ENCODE data around the gene MMP25. TPM values are rescaled to one million over a fixed set of nuclear protein-coding genes. Genes with fewer than 3 reads are reported as not detected.

MMP25 gene
- total and polyA plus RNA-seq, 10 of the 15 experiments (the other 5 are each of a cell fraction or from before 2014, with no cell fraction given), result 0.03 to 0.36 (median 0.13) TPM; not detected in 1

- no peak overlapping the region for H2AFZ ChIP-seq (ENCODE audit: control insufficient read depth, low read depth, low read length)
- no peaks in the 10 kb centered on the region for H3K9me3 ChIP-seq (replicated peaks; ENCODE audit: control insufficient read depth, insufficient read depth, low read length)
- peaks cover 12% of the 10 kb centered on the region for H3K4me1 ChIP-seq (ENCODE audit: control insufficient read depth, insufficient read depth, low read length)
- H3K4me2 ChIP-seq (ENCODE audit: control insufficient read depth, insufficient read depth), result no peak overlapping the region
- FAIRE-seq, result no peak
- no peak overlapping the region for H3K9ac ChIP-seq (ENCODE audit: control insufficient read depth, insufficient read depth, low read length)
- peaks cover 4 to 7% of the 10 kb centered on the region in 2 experiments; a peak in 3 of 4 replicates for H3K36me3 ChIP-seq (ENCODE audit: control insufficient read depth in 2 of 2, insufficient read depth in 2 of 2, low read length in 1 of 2)
- TF ChIP-seq STAT3 (IDR thresholded peaks at IDR 0.05; ENCODE audit: low read depth, low read length), result no peak
- TF ChIP-seq EP300 (IDR thresholded peaks at IDR 0.05; ENCODE audit: borderline replicate concordance in 1 of 2, control insufficient read depth in 1 of 2, low read depth in 2 of 2, low read length in 2 of 2), result no peak
- no peak for TF ChIP-seq NR2F1 (conservative IDR thresholded peaks at IDR 0.05)
- TF ChIP-seq CBX3 (IDR thresholded peaks at IDR 0.05; ENCODE audit: borderline replicate concordance, low read depth), result no peak
- no peak for TF ChIP-seq SIX5 (IDR thresholded peaks at IDR 0.05; ENCODE audit: low read depth, low read length, severe bottlenecking)
- TF ChIP-seq ELK1 (IDR thresholded peaks at IDR 0.05; ENCODE audit: low read depth, low read length), result no peak
- TF ChIP-seq JUND (IDR thresholded peaks at IDR 0.05; ENCODE audit: low read depth, low read length), result no peak
- TF ChIP-seq NR2C1 (IDR thresholded peaks at IDR 0.05), result no peak
- no peak for TF ChIP-seq BMI1 (IDR thresholded peaks at IDR 0.05; ENCODE audit: borderline replicate concordance)
- TF ChIP-seq FOXK2 (IDR thresholded peaks at IDR 0.05), result no peak
- no peak for TF ChIP-seq SUZ12 (IDR thresholded peaks at IDR 0.05; ENCODE audit: unreplicated experiment)
- TF ChIP-seq IRF4 (IDR thresholded peaks at IDR 0.05; ENCODE audit: low read depth, low read length), result no peak
- TF ChIP-seq RUNX3 (IDR thresholded peaks at IDR 0.05; ENCODE audit: low read length), result no peak
- no peak for TF ChIP-seq SIN3A (IDR thresholded peaks at IDR 0.05; ENCODE audit: low read depth, low read length)
- no peak for TF ChIP-seq JUNB (IDR thresholded peaks at IDR 0.05)
- no peak for TF ChIP-seq TCF7 (IDR thresholded peaks at IDR 0.05; ENCODE audit: borderline replicate concordance)
- TF ChIP-seq SUPT20H (IDR thresholded peaks at IDR 0.05; ENCODE audit: borderline replicate concordance, control insufficient read depth, low read depth, low read length), result no peak
- TF ChIP-seq RAD51 (IDR thresholded peaks at IDR 0.05), result no peak
- no peak for TF ChIP-seq EZH2 (IDR thresholded peaks at IDR 0.05; ENCODE audit: borderline replicate concordance, control insufficient read depth, low read depth, low read length)
- WGBS (ENCODE audit: insufficient coverage, insufficient replicate concordance, low lambda C conversion rate, missing lambda C conversion rate), result 92% methylated on average over 23 of the region's 24 CpGs
- no peak for DNase-seq (ENCODE audit: low read depth, low spot score)
- SMC1A ChIA-PET (ENCODE audit: uncharacterized antibody, unreplicated experiment), result interaction anchor here (1.1 to 10.1 kb wide), 5 partner anchors 11 to 103 kb away, joined by 3 to 91 read pairs (median 5); no protein-coding TSS in a partner anchor
- peaks cover 7 to 8% of the 10 kb centered on the region in 2 experiments for H3K27me3 ChIP-seq (replicated peaks in 1 of 2; ENCODE audit: control insufficient read depth in 2 of 2, insufficient read depth in 2 of 2, low read length in 1 of 2)
- H3K4me3 ChIP-seq, result no peak overlapping the region
- BruUV-seq (replicated peaks), result no TSS peak
- no peaks in the 10 kb centered on the region for H3K79me2 ChIP-seq (ENCODE audit: control insufficient read depth, insufficient read depth, low read length)
- no peak overlapping the region for H3K27ac ChIP-seq (ENCODE audit: control insufficient read depth, insufficient read depth)
- CTCF ChIA-PET, result interaction anchor here (1.0 to 18.2 kb wide), 13 partner anchors 7 to 134 kb away, joined by 3 to 421 read pairs (median 8); partner anchors contain the start of genes PKMYT1, TNFRSF12A and ZNF213
- POLR2A ChIA-PET, result interaction anchor here (0.7 to 1.4 kb wide), 2 partner anchors 23 to 148 kb away, joined by 3 read pairs; no protein-coding TSS in a partner anchor
- RAD21 ChIA-PET (ENCODE audit: unreplicated experiment), result interaction anchor here (1.5 to 6.5 kb wide), 5 partner anchors 7 to 44 kb away, joined by 4 to 94 read pairs (median 8); partner anchors contain the start of gene TNFRSF12A
- intact Hi-C loops (cut with micrococcal nuclease; ENCODE audit: unreplicated experiment) (no loop called here), in situ Hi-C loops (cut with MboI) (no loop called here)
- H4K20me1 ChIP-seq (ENCODE audit: control insufficient read depth, insufficient read depth), result 0 out of 2 replicates have a peak, but pooled peaks cover 3% of the 10 kb centered on the region
- ATAC-seq, result no peak
Measured at GRCh38 chr16:3026609-3027488, 19.5 kb upstream of the MMP25 start.
